Measurements from ENCODE around the gene RALA.
"Not testable (repeated sequence)": the region's sequence is repeated elsewhere in the genome, so short reads cannot be mapped to it uniquely, and the experiment has no call there.

RALA gene

GRCh38 chr7:39647816-39648215, 24.4 kb downstream of the RALA start:
- DNase-seq (ENCODE audit: low read depth), result no peak

DNA sequence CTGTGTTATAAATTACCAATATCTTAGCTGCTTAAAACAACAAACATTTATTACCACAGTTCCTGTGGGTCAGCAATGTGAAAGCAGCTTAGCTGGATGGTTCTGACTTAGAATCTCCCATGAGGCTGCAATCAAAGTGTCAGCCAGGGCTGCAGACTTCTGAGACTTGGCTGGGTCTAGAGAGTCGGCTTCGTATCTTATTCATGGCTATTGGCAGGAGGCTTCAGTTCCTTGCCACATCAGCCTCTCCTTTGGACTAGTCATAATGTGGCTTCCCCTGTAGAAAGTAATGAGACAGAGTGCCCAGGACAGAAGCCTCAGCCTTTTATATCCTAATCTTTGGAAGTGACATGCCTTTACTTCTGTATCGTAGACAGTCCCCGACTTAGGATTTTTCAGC, 27.3 kb downstream of the RALA start:
- DNase-seq (ENCODE audit: low read depth), result peak; percentile 83

GRCh38 chr7:39651265-39651664, 27.9 kb downstream of the RALA start:
- peak; percentile 47 for DNase-seq (ENCODE audit: low read depth)

GRCh38 chr7:39656415-39656814, 33.0 kb downstream of the RALA start:
- no peak for DNase-seq (ENCODE audit: low read depth)

DNA sequence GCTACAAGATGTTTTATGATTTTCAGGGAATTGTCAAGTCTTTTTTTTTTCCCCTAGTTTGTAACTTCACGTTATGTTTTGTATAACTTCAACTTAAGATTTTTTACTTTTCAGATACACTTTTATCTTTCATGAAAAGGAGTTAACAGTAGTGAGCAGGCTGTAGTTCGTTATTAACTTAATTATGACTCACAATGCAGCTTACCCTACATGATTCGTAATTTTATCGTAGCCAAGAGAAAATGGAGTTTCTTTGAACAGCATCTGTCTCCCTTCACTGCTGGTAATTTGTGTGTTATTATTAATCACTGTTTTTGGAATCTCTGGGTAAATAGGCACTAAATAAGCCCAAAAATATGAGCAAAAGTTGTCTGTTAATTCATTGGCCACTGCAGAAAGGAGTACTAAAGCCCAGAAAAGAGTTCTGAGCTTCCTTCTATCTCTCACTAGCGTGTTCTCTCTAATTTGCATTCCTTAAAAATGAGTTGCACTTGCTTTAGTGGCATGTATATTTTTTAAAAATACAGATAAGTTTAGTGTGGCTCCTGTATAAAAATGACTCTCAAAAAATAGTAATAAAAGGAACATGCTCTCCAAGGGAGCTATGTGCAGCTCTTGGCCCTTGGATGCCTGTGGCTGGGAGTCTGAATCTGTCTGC, 36.1 kb downstream of the RALA start:
- DNase-seq (ENCODE audit: low read depth), result no peak

DNA sequence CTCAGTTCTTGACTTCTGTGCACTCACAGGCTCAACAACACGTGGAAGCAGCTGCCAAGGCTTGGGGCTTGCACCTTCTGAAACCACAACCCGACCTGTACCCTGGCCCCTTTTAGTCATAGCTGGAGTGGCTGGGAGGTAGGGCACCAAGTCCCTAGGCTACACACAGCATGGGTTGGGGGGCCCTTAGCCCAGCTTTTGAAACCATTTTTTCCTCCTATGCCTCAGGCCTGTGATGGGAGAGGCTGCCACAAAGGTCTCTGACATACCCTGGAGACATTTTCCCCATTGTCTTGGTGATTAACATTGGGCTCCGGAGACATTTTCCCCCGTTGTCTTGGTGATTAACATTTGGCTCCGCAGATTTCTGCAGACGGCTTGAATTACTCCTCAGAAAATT, 38.6 kb downstream of the RALA start:
- DNase-seq (ENCODE audit: low read depth), result no peak

DNA sequence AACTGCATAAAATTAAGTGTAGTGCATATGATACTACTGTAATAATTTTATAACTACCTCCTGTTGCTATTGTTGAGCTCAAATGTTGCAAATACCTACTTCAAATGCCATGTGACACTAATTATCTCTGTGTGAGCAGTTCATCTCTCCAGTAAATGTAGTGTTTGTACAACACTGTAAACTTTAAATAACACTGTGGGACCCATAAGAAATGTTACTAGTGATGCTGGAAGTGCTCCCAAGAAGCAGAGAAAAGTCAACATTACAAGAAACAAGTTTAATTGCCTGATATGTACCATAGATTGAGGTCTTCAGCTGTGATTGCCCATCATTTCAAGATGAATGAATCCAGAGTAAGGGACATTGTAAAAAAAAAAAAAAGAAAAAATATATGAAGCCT, 39.9 kb downstream of the RALA start:
- no peak for DNase-seq (ENCODE audit: low read depth)

DNA sequence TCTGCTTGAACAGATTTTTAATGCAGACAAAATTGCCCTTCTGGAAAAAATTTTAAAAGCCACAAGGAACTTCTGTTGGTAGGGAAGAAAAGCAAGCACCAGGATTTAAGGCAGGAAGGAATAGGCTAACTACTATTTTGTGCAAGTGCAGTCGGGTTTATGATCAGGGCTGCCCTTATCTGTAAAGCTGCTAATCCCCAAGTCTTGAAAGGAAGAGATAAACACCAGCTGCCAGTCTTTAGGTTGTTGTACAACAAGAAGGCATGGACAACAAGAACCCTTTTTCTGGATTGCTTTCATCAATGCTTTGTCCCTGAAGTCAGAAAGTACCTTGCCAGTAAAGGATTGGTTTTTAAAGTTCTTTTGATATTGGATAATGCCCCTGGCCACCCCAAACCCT, 40.7 kb downstream of the RALA start:
- DNase-seq (ENCODE audit: low read depth), result no peak

- no peak for DNase-seq (ENCODE audit: low read depth)
Measured at GRCh38 chr7:39664585-39664984, 41.2 kb downstream of the RALA start.

DNA sequence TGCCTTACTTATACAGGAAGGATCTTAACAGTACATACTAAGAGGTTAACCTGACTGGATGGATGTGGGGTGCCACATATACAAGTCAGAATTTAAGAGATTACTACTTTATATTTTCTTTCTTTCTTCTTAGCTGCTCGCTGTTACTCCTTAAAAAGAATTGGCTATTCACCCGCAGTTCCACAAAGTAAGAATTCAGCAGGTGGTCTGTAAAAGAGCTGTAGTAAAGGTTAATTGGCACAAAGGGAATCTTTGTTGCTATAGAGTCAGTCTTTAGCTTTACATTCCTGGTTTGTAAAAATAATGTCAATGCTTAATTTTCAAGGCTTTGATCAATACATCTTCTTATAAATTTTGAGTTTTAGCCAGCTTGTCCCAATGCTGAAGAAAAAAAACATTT, 43.2 kb downstream of the RALA start:
- no peak for DNase-seq (ENCODE audit: low read depth)

GRCh38 chr7:39667341-39667923, 44.1 kb downstream of the RALA start:
- DNase-seq (ENCODE audit: low read depth), result no peak

DNA sequence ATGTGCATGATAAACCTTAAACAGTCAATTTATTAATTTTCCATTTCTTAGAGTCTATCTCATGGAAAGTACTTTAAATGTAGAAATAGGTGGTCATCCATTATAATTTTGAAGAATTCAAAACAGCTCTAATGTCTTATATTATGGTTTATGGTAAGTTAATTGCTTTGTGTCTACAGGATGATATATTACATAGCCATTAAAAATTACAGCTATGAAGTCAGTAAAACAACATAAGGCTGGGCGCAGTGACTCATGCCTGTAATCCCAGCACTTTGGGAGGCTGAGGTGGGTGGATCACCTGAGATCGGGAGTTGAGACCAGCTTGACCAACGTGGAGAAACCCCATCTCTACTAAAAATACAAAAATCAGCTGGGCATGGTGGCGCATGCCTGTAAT, 44.9 kb downstream of the RALA start:
- DNase-seq (ENCODE audit: low read depth), result not testable (repeated sequence)

DNA sequence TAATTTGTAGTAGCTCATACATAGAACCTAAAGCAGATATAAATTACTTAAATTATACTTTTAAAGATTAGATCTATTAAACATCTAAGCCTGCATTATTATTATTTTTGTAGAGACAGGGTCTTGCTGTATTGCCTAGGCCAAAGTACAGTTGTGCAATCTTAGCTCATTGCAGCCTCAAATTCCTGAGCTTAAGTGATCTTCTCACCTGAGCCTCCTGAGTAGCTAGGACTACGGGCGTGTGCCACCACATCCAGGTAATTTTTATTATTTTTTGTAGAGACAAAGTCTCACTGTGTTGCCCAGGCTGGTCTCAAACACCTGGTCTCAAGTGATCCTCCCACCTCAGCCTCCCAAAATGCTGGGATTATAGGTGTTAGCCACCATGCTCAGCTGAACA, 46.7 kb downstream of the RALA start:
- no peak for DNase-seq (ENCODE audit: low read depth)

GRCh38 chr7:39670934-39671333, 47.6 kb downstream of the RALA start:
- DNase-seq (ENCODE audit: low read depth), result no peak

GRCh38 chr7:39672176-39672575, 48.8 kb downstream of the RALA start:
- DNase-seq (ENCODE audit: low read depth), result no peak

- no peak for DNase-seq (ENCODE audit: low read depth)
Measured at GRCh38 chr7:39673868-39674267, 50.5 kb downstream of the RALA start.

GRCh38 chr7:39674406-39674805, 51.0 kb downstream of the RALA start:
- DNase-seq (ENCODE audit: low read depth), result no peak

DNA sequence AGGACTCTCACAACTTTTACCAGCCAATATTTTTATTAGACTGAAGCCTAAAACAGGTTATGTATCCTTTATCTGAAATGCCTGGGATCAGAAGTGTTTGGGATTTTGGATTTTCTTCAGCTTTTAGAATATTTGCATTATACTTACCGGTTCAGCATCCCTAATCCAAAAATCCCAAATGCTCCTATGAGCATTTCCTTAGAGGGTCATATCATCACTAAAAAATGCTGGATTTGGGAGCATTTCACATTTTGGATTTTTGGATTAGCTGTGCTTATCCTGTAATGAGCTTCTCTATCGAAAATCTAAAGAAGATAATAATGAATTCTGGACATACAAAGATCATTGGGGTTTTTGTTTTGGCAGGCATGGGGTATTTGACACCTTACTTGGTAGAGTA, 53.0 kb downstream of the RALA start:
- DNase-seq (ENCODE audit: low read depth), result no peak

GRCh38 chr7:39678930-39679709, 55.7 kb downstream of the RALA start:
- no peak for DNase-seq (ENCODE audit: low read depth)

DNA sequence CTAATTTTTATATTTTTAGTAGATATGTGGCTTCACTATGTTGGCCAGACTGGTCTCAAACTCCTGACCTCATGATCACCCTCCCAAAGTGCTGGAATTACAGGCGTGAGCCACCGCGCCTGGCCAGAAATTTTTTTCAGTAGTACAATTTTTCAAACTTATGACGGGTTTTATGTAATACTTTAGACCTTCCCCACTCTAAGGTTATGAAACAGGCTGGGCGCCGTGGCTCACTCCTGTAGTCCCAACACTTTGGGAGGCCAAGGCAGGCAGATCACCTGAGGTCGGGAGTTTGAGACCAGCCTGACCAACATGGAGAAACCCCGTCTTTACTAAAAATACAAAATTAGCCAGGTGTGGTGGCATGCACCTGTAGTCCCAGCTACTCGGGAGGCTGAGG, 56.5 kb downstream of the RALA start:
- not testable (repeated sequence) for DNase-seq (ENCODE audit: low read depth)

DNA sequence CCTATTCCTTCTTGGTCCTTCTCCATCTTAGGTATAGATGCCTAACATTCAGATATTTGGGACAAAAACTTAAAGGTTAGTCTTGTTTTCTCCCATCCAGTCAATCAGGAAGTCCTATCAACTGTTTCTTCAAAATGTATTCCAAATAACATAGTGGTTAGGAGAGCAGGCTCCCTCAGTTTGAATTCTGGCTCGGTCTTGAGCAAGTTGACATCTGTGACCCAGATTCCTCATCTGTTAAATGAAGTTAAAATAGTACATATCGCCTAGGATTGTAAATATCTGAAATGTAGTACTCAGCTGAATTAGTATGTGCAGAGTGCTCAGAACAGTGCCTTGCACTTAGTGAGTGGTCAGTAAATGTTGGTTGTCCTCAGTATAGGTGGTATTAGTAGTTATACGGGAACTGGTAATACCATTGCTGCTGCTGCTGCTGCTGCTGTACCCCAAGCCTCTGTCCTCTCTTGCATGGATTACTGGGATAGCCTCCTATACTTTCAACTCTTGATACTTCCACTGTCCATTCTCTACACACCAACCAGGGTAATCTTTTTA, 58.6 kb downstream of the RALA start:
- no peak for DNase-seq (ENCODE audit: low read depth)

DNA sequence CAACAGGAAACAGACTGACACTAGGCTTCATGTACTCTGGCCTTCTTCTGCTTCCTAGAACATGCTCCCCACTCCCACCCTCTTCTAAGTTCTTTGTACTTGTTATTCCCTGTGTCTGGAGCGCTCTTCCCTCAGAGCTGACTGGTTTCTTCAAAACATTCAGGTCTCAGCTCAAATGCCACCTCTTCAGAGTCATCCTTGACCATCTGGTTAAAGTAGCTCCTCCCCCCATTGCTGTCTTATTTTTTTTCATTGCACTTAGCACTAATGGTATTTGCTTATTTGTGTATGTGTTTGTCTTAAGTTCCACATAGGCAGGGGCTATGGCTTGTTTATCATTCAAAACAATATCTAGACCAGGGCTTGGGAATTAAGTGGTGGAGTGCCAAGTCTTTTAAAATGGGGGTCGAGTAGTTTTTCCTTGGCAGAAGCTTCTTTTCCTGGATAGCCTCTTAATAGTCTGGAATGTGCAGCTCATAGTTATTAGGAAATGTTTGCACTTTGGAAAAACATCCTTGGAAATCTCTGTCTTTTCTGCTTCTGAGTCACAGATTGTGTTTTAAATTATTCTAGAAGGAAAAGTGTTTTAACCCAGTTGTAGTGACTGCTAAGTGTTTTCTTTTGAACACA, 60.0 kb downstream of the RALA start:
- peak; percentile 56 for DNase-seq (ENCODE audit: low read depth)
